Measurements from ENCODE around the gene ZNF600.

DNA sequence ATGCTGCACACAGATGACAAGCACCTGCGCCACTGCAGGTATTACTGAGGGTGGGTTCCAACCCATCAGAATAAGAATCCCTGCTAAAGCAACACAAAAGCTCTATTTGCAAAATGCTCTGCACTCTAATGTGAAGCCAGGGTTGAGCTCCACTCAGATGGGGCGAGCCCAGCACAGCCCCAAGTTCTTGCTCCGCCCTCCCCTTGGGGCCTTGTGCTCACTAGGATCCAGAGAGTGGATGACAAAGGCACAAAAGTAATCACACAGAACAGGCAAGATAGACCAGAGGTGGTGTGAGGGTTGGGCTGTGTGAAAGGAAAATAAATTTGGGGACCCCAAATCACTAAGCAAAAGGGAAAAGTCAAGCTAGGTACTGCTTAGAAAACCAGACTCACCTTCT lies 43.5 kb downstream of the ZNF600 start:
- TF ChIP-seq POLR2A (IDR thresholded peaks at IDR 0.05): no peak
- TF ChIP-seq POLR2AphosphoS5 (IDR thresholded peaks at IDR 0.05; ENCODE audit: insufficient read depth in 1 of 2, low read depth in 1 of 2): no peak
